ENCODE data around the gene ABTB2. TPM values are rescaled to one million over a fixed set of nuclear protein-coding genes. Genes with fewer than 3 reads are reported as not detected.

ABTB2 gene
- total RNA-seq, 1 experiment from 2014 or later, result 3.1 TPM

DNA sequence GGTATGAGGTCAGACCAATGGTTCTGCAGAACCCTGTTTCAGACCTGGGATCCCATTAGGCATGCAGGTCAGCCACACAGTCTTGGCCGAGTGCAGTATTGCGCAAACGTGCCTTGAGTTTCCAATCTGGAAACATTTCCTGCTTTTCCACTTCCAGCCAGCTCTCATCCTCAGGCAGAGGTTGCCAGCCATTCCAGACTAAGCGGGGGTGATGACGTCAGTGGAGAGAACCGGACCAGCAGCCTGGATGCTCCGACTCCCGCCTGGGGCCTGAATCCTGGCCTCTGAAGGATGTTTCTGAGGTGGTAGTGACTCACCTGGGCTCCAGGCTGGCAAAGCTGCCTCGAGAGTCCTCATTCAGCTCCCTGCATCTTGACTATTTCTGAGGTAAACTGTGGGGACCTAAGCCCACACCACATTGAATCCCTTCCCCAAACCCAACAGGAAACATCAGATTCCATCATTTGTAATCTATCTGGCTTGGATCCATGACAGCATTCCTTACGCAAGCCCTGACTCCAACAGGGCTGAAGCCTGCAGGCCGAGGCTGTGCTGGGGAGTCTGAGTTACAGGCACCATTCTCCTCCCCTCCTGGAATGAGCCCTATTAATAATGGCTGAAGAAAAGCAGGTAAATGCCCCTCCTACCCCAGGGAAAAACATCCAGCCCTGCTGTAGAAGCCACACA is 83.0 kb downstream of the ABTB2 start:
- Mint-ChIP-seq H3K27me3 (ENCODE audit: insufficient read depth, unreplicated experiment) (no peaks in the 10 kb centered on the region), H3K4me1 (ENCODE audit: insufficient read depth, unreplicated experiment) (peaks cover 7% of the 10 kb centered on the region), H3K36me3 (ENCODE audit: insufficient read depth, unreplicated experiment) (no peaks in the 10 kb centered on the region), H3K4me3 (ENCODE audit: unreplicated experiment) (no peak overlapping the region), H3K27ac (ENCODE audit: low read depth, unreplicated experiment) (no peak overlapping the region), H3K9me3 (ENCODE audit: unreplicated experiment) (no peaks in the 10 kb centered on the region)
- CTCF ChIA-PET, result interaction anchor here (0.8 to 1.2 kb wide), 4 partner anchors 8 to 218 kb away, joined by 3 read pairs; no protein-coding TSS in a partner anchor
- DNase-seq (ENCODE audit: unreplicated experiment), result peak; percentile 99
- POLR2A ChIA-PET, result interaction anchor here (0.7 to 1.4 kb wide), 5 partner anchors 12 to 1049 kb away, joined by 3 to 8 read pairs (median 5); partner anchors contain the start of gene ABTB2
- intact Hi-C loops (cut with micrococcal nuclease), result loop anchor here (1.0 to 5.0 kb wide), 2 partner anchors 12 to 82 kb away; partner anchors contain the start of gene ABTB2
- BruUV-seq (replicated peaks), result no TSS peak
- TF ChIP-seq CTCF (IDR thresholded peaks at IDR 0.05; ENCODE audit: unreplicated experiment), result no peak

DNA sequence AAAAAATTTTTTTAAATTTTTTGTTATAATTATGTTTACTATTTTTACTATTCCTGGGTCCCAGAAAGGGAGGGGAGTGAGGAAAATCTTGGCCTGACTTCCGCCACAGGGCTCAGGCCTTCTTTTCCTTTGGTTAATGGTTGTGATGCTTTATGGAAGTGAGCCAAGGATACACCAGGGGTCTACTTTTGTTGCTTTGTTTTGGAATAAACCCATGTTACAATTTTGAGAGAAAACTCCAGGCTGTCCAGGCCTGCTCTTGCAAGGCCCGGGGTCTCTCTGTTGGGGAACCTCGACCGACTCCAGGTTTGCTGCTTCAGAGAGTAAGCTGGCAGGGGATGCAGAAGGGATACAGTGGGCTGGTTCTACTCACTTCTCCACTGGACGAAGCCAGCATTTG is 84.7 kb downstream of the ABTB2 start:
- intact Hi-C loops (cut with micrococcal nuclease), result no loop called here
- ChIA-PET CTCF (interaction anchor here (1.5 kb wide), 1 partner anchor 22 kb away, joined by 4 read pairs; no protein-coding TSS in a partner anchor), POLR2A (interaction anchor here (0.7 kb wide), 1 partner anchor 13 kb away, joined by 4 read pairs; no protein-coding TSS in a partner anchor)
- BruUV-seq (replicated peaks), result no TSS peak
- Mint-ChIP-seq H3K9me3 (ENCODE audit: unreplicated experiment) (no peaks in the 10 kb centered on the region), H3K27me3 (ENCODE audit: insufficient read depth, unreplicated experiment) (no peaks in the 10 kb centered on the region), H3K27ac (ENCODE audit: low read depth, unreplicated experiment) (no peak overlapping the region), H3K4me1 (ENCODE audit: insufficient read depth, unreplicated experiment) (peaks cover 7% of the 10 kb centered on the region), H3K4me3 (ENCODE audit: unreplicated experiment) (no peak overlapping the region), H3K36me3 (ENCODE audit: insufficient read depth, unreplicated experiment) (no peaks in the 10 kb centered on the region)
- no peak for TF ChIP-seq CTCF (IDR thresholded peaks at IDR 0.05; ENCODE audit: unreplicated experiment)
- no peak for DNase-seq (ENCODE audit: unreplicated experiment)

DNA sequence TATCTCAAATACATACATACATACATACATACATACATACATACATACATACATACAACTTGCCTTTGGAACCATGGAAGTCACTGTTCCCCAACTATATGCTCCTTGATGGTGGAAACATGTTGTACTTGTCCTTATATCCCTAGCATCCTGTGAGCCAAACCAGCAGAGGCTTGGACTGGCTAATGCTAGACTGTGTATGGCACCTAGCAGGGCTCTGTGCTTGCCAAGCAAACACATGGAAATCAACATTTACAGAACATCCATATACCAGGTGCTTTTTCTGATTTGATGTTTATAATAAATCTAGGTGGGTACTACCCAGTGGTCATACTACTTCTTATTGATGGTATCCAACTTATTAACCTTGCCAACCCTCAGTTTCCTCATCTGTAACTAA is 86.1 kb downstream of the ABTB2 start:
- H3K27ac Mint-ChIP-seq (ENCODE audit: low read depth, unreplicated experiment), result no peak overlapping the region
- TF ChIP-seq CTCF (IDR thresholded peaks at IDR 0.05; ENCODE audit: unreplicated experiment), result no peak
- ChIA-PET POLR2A (no interaction called here), CTCF (interaction anchor here (0.6 kb wide), 3 partner anchors 30 to 688 kb away, joined by 3 to 5 read pairs (median 5); no protein-coding TSS in a partner anchor)
- H3K4me3 Mint-ChIP-seq (ENCODE audit: unreplicated experiment), result no peak overlapping the region
- H3K9me3 Mint-ChIP-seq (ENCODE audit: unreplicated experiment), result no peaks in the 10 kb centered on the region
- intact Hi-C loops (cut with micrococcal nuclease), result no loop called here
- no peaks in the 10 kb centered on the region for H3K27me3 Mint-ChIP-seq (ENCODE audit: insufficient read depth, unreplicated experiment)
- no TSS peak for BruUV-seq (replicated peaks)
- H3K4me1 Mint-ChIP-seq (ENCODE audit: insufficient read depth, unreplicated experiment), result peaks cover 9% of the 10 kb centered on the region
- DNase-seq (ENCODE audit: unreplicated experiment), result no peak
- no peaks in the 10 kb centered on the region for H3K36me3 Mint-ChIP-seq (ENCODE audit: insufficient read depth, unreplicated experiment)

DNA sequence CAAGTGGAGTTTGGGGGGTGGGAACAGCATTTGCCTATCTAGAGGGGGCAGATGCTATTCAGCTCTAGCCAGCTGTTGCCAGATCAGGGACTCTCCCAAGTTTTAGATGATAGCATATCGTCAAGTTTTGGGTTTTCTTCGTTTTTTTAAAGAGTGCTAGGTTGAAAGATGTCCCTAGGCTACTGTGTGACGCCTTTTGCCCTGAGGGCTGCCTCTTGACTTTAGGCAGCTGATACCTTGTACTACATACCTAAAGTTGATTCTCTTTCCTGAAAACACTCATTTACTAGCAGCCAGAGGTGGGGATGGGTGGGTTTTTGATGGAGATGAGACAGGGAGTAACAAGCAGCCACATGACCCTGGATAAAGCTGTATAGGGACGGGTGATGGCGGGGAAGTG is 87.1 kb downstream of the ABTB2 start:
- POLR2A ChIA-PET, result no interaction called here
- no peak overlapping the region for H3K27ac Mint-ChIP-seq (ENCODE audit: low read depth, unreplicated experiment)
- intact Hi-C loops (cut with micrococcal nuclease), result no loop called here
- H3K4me1 Mint-ChIP-seq (ENCODE audit: insufficient read depth, unreplicated experiment), result peaks cover 16% of the 10 kb centered on the region
- CTCF ChIA-PET, result interaction anchor here (0.7 kb wide), 1 partner anchor 503 kb away, joined by 3 read pairs; no protein-coding TSS in a partner anchor
- no TSS peak for BruUV-seq (replicated peaks)
- H3K4me3 Mint-ChIP-seq (ENCODE audit: unreplicated experiment), result no peak overlapping the region
- no peak for DNase-seq (ENCODE audit: unreplicated experiment)
- no peaks in the 10 kb centered on the region for H3K36me3 Mint-ChIP-seq (ENCODE audit: insufficient read depth, unreplicated experiment)
- no peaks in the 10 kb centered on the region for H3K27me3 Mint-ChIP-seq (ENCODE audit: insufficient read depth, unreplicated experiment)
- H3K9me3 Mint-ChIP-seq (ENCODE audit: unreplicated experiment), result no peaks in the 10 kb centered on the region
- TF ChIP-seq CTCF (IDR thresholded peaks at IDR 0.05; ENCODE audit: unreplicated experiment), result no peak

Measured in MCF 10A (cell line).